GM21423 (cell line): ENCODE measurements around the gene SIX5.
"Not testable (repeated sequence)": the region's sequence is repeated elsewhere in the genome, so short reads cannot be mapped to it uniquely, and the experiment has no call there.

ENCODE experiments used
- ATAC-seq: cut with Tn5 transposase; IDR thresholded peaks from one replicate; pipeline ENCODE4 v1.9.1; 2021; ENCODE audit warnings: mild to moderate bottlenecking, moderate library complexity; ENCODE audit not compliant: unreplicated experiment

The SIX5 gene

DNA sequence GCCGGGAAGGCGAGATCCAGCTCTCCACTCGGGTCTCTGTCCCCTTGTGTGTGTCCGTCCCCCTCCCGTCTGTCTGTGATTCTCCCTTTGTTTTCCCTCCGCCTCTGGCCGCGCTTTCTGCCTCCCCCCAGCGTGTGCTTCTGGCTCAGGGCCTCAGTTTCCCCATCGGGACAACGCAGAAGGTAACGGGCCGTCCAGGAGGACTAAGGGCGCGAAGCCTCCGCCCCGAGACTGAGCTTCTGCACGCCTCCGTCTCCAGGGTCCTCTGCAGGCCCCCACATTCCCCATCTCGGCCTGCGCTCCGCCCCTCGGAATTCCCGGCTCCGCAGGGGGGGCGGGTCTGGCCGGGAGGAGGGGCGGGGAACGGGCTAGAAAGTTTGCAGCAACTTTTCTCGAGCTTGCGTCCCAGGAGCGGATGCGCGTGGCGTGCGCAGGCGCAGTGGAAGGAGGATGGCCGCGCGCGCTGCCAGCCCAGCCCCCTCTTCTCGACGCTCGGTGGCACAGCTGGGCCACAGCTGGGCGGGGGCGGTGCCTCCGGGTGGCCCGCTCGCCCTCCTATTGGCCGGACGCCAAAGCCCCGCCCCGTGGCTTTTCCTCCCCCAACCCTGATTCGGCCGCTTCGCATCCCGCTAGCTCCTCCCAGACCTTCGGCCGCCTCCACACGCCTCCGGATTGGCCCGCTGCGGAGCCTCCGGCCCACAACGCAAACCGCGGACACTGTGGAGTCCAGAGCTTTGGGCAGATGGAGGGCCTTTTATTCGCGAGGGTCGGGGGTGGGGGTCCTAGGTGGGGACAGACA, at the start of gene SIX5:
SIX5 (minus strand) TSS at position 269 of the 799 bp plus-strand sequence. CDS start 408 bp downstream, outside the sequence.
- ATAC-seq, result peak; percentile 54

DNA sequence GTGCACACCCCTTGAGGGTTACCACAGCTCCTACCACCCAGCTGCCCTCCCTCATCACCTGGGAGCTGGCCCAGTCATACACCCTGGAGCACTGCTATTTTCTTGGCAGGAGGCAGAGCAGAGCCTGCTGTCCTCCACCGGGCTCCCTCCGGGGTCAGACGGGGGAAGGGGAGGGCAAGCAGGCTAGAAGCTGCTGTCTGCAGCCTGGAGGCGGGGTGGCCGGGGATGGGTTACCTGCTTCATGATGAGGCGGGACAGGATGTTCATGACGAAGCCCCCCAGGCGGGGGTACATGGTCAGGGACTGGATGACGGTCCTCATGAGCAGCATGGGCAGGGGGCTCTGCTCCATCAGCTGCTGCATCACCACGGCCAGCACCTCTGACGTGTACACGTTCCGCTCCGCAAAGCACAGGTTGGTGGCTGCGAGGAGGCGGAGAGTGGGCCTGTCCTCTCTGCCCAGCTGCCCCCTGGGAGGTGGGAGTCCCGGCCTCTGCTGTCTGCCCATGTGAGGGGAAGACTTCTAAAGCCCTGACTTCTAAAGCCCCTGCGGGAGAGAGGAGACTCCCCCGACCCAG, 48.8 kb upstream of the SIX5 start:
- ATAC-seq, result no peak

- ATAC-seq, result peak; percentile 79
These were observed 48.1 kb upstream of the SIX5 start for GRCh38 chr19:45817010-45817724.

DNA sequence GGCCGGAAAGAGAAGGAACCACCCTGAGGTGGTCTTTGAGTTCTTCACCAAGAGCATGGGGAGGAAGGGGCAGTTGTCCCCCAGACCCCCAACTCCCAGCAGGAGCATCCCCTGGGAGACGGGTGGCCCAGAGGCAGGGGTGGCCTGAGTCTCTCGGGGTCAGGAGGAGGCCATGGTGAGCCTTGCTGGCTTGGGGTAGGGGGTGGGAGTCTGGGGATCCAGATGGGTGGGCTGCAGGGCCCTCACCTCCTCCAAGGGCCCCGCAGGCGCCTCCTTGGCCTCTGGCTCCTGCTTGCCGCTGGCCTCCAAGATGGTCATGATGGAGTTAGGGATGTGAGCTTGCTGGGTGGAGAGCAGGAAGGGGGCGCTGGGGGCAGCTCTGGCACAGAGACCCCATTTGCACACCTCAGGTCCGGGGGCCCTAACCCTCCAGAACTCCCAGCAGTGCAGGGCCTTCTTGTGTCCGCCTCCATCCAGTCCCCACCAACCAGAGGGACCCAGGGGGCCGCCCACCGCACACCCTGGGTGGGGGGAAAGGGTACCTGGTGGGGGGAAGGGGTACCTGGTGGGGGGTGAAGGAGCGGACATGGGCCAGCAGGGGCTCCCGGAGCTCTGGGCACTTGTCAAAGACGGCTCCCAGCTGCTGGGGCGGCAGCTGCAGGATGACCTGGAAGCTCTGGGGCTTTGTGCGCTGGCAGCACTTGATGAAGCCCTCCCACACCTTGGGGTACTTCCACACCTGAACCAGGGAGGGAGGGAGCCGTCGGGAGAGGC, 47.4 kb upstream of the SIX5 start:
- no peak for ATAC-seq

DNA sequence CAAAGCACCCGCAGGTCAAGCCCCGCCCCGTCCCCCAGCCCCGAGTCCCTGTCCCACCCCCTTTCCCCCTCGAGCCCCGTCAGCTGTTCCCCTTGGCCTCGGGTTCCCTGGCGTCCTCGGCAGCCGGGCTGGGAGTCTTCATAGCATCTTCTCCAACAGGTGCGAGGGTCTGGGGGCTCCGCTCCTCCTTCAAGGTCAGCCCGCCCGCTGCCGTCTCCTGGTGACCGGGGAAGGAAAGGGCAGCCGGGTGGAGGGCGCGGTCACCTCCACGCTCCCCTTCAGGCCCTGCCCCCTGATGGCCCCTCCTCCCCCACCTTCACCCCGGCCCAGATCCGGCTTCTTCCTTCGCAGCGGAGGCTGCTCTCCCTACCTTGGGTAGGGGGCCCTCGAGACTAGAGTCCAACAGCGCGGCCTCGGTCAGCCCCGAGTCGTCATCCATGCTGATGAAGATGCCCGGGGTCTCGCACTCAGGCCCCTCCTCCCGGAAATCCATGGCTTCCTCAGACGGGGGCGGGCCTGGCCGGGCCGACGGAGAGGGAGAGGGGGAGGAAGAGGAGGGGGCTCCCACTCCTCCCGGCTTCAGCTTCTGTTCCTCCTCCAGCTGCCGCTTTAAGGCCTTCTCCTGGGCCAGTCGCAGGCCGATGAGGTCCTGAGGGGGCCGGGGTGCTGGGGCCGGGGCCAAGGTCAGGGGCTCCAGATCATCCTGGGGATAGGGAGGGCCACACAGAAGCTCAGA, 46.6 kb upstream of the SIX5 start:
- no peak for ATAC-seq

DNA sequence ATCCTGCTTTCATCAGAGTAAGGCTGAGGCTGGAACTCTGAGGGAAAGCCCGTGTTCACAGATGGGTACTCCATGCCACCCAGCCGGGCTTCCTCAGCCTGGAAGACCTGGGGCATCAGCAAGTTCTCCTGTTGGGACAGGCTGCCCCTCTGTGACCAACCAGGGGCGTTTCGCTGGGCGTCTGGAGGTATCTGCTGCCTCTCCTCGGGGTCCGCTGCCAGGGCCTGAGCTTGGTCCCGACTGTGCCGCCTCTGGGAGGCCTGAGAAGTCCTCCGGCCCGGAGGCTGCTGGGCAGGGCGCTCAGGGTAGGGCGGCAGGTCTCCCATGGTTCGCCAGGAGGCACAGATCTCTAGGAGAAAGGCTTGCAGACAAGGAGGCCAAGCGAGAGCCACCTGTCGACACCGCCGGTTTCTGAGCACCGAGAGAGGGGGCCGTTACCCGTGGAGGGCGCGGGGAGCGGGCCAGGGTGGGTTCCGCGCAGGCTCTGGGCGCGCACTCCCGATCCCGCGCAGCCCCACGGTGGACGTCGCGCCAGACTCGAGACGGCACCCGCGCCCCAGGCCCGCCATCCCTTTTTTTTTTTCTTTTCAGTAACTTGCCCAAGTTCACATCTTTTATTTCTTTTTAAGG, 45.9 kb upstream of the SIX5 start, which contains the start of gene RSPH6A:
RSPH6A (minus strand) TSS at position 458 of the 630 bp plus-strand sequence; CDS start at position 326, 132 bp downstream.
- no peak for ATAC-seq

DNA sequence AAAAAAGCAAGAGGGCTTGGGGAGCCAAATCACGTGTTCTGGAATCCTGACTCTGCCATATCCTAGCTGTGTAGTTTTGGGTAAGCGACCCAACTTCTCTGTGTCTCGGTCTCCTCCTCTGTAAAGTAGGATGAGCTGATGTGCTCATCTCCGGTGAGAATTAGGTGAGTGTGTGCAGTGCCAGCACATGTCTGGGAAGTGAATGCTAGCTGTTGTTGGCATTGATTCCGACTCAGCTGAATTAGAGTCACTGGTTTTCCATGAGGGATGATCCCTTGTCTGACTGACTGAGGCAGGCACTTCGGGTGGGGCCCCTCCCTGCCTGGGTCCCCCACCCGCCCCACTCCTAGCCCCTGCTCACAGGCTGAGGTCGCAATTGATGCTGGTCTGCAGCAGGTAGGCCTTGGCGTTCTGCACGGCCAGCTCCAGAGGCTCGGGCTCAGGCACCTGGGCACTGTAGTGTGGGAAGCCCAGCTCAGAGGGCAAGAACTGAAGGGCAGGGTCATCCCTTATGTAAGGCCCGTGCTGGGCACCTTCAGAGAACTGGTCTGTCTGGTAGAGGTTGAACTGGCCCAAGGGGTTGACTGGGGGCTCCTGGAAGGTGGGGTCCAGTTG, 45.2 kb upstream of the SIX5 start:
- ATAC-seq, result no peak

GRCh38 chr19:45812297-45812696, 43.2 kb upstream of the SIX5 start:
- no peak for ATAC-seq

- no peak for ATAC-seq
These were observed 40.6 kb upstream of the SIX5 start for GRCh38 chr19:45809643-45810159.

GRCh38 chr19:45805719-45806118, 36.7 kb upstream of the SIX5 start:
- ATAC-seq, result no peak

DNA sequence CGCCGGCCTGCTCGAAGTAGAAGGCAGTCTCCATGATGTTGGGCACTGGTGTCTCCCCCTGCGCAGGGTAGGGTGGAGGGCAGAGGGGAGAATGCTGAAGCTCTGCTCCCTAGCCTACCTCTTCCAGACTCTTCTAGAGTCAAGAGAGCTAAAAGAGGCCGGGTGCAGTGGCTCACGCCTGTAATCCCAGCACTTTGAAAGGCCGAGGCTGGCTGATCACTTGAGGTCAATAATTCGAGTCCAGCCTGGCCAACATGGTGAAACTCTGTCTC, 35.8 kb upstream of the SIX5 start:
- no peak for ATAC-seq

DNA sequence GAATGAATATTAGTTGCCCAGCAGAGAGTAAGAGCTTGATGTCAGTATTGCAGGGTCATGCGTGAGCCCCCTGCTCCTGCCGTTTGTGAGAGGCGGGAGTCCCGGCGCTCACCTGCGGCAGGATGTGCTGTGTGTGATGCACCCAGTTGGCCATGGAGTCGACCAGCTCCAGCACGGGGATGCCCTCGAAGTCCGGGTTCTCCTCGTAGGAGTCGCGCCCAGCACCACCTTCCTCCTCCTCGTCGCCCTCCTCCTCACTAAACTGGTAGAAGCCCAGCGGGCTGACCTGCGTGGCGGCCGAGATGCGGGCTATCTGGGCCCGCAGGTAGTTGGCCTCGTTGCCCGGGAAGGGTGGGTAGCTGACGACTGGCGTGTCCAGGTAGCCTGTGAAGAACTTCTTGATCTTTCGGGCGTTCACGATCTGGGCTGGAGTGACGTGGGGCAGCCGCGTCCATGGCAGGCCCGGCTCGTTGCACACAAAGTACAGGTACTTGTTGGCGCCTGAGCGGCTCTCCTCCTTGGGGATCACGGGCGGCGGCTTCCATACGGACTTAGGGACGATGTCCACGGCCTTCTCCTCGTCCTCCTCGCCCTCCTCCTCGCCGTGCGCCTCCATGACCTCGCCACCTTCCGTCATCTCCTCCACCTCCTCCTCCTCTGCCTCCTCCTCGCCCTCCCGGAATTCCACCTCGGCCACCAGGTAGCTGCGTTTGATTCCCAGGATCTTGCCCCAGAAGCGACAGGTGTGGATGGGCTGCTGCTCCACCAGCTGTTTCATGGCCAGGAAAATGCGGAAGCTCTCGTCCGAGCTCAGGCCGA, 35.3 kb upstream of the SIX5 start:
- no peak for ATAC-seq

DNA sequence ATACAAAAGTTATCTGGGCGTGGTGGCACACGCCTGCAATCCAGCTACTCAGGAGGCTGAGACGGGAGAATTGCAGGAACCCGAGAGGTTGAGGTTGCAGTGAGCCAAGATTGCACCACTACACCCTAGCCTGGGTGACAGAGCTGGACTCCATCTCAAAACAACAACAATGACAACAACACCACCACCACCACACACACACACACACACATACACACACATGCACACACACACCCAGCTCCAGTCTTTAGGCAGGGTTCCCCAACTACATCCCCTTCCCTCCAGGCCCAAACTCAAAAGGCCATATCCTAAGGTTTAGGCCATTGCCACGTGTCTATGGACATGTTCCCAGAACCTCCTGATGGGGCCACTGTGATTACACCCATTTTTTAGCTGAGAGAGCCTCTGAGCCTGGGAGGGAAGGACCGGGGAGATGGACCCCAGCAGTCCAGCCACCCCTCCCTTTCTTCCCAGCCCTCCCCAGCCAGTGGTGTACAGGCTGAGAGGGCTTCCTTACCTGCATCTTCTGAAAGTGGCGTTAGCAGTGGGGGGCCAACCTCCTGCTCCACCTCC, 32.6 kb upstream of the SIX5 start:
- no peak for ATAC-seq

DNA sequence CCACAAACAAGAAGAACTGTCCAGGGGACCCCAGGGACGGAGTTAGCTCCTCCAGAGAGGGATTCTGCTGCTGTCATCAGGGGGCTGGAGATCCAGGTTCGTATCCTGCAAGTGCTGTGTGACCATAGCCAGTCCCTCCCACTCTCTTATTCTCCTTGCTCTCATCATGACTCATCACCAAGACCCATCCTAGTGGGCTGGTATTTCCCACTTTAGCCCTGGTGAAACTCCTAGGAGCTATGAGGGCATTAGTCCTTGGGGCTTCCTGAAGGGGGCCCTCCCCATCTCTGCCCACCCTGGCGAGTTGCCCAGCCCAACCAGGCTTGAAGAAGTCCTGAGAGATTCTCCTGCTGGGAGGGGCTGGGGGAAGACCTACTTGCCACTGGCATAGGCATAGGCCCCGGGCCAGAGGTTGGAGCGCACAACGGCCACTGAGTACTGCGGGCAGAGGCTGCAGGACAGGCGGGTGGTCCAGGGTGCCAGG, 31.1 kb upstream of the SIX5 start:
- no peak for ATAC-seq

GRCh38 chr19:45799541-45799940, 30.5 kb upstream of the SIX5 start:
- ATAC-seq, result not testable (repeated sequence)

DNA sequence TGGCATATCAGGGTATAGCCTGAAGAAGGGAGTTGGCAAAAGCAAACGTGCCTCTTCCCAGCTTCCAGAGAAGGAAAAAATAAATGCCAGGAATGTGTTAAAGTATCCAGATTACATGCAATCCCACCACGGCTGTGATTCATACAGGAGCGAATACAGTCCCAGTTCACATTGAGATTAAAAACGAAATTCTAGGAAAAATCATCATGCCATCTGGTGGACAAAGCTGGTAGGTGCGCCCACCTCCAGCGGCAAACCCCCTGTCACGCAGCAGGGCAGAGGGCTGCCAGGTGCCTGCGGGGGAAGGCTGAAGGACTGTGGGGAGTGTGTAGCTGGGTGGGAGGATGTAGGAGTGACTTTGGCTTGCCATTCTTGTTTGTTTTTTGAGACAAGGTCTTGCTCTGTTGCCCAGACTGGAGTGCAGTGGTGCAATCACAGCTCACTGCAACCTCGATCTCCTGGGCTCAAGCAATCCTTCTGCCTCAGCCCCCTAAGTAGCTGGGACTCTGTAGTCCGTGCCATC, 30.0 kb upstream of the SIX5 start:
- peak; percentile 48 for ATAC-seq

- no peak for ATAC-seq
These were observed 25.6 kb upstream of the SIX5 start for GRCh38 chr19:45794627-45795026.

GRCh38 chr19:45793876-45794275, 24.8 kb upstream of the SIX5 start:
- no peak for ATAC-seq
